DMS114 treated with DMSO at 0.1 percent for 48 hours (cell line): Measurements from ENCODE around the gene MCRS1.

Experiments used
- DNase-seq: peaks from one replicate; lab custom pipeline; 2025; ENCODE audit not compliant: unreplicated experiment; lab: John Stamatoyannopoulos, UW

MCRS1 gene

DNA sequence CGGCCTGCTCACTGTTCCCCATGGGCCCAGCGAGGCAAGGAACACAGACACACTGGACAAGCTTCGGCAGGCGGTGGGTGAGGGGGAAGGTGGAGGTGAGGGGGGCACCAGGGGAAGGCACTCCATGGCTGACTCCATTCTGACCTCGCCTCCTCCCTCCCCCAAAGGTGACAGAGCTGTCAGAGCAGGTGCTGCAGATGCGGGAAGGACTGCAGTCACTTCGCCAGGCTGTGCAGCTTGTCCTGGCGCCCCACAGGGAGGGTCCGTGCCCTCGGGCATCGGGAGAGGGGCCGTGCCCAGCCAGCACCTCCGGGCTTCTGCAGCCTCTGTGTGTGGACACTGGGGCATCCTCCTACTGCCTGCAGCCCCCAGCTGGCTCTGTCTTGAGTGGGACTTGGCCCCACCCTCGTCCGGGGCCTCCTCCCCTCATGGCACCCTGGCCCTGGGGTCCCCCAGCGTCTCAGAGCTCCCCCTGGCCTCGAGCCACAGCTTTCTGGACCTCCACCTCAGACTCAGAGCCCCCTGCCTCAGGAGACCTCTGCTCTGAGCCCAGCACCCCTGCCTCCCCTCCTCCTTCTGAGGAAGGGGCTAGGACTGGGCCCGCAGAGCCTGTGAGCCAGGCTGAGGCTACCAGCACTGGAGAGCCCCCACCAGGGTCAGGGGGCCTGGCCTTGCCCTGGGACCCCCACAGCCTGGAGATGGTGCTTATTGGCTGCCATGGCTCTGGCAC, 10.6 kb downstream of the MCRS1 start:
- DNase-seq, result no peak

DNA sequence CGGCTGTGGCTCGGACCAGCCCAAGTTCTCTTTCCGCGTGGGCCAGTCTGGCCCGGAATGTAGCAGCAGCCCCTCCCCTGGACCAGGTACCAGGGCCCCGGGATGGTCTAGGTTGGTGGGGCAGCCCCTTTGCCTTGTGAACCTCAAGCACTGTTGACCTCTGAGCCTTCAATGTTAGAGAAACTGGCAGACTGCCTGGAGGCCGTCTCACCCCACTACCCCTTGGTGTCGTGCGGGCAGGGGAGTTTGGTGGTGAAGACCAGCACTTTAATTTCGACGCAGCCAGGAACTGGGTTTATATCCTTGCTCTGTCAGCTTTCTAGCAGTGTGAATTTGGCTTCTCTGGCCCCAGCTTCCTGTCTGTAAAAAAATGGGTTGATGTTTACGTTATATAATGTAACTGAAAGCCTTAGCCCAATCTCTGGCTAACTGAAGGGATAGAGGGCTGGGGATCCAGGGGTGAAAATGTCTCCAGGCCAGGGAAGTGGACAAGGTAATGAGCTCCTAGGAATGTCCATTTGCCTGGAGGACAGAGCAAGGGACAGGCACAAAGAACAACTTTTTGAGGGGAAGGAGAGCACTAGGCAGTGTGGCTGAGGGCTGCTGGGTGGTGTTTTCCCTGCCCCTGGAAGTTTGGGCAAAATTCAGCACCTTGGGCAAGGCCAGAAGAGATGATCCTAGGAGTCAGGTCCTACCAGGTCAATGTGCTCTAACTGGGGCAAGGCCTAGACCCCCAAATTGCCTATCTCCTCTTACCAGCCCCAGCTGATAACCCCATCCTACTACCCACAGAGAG, 11.4 kb downstream of the MCRS1 start:
- DNase-seq, result no peak

DNA sequence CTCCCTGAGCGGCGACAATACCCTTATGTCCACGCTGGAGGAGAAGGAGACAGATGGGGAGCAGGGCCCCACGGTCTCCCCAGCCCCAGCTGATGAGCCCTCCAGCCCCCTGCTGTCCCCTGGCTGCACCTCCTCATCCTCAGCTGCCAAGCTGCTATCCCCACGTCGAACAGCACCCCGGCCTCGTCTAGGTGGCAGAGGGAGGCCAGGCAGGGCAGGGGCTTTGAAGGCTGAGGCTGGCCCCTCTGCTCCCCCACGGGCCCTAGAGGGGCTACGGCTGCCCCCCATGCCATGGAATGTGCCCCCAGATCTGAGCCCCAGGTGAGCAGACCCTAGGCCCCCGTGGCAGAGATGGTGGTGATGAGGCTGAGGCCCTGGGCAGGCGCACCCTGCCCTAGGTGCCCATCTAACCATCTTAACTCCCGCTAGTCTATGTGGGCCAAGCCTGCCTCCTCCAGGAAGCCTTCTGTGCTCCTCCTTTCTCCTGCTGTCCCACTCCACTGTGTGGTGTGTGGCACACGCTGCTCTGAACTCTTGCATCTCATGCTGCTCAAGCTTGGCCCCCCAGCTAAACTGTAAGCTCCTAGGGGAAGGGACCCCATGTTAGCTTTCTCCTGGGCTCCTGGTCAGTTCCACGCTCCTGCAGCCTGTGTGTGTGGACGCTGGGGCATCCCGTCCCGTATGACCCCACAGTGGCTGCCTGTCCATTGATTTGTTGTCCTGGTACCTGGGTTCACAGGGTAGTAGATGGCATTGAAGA, 12.1 kb downstream of the MCRS1 start:
- no peak for DNase-seq

DNA sequence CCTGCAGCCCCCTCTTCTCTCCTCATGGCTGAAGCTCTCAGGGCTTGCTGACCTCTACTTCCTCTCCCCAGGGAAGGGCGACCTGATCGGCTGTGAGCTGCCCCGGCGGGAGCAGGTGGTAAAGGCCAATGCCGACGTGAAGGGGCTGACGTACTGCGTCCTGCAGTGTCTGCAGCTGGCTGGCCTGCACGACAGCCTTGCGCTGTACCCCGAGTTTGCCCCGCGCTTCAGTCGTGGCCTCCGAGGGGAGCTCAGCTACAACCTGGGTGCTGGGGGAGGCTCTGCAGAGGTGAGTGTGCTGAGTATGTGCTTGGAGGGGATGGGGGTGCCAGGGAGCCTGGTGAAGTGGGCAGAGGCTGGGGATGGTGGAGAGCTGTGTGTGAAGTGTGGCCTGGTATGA, 13.7 kb downstream of the MCRS1 start:
- no peak for DNase-seq

DNA sequence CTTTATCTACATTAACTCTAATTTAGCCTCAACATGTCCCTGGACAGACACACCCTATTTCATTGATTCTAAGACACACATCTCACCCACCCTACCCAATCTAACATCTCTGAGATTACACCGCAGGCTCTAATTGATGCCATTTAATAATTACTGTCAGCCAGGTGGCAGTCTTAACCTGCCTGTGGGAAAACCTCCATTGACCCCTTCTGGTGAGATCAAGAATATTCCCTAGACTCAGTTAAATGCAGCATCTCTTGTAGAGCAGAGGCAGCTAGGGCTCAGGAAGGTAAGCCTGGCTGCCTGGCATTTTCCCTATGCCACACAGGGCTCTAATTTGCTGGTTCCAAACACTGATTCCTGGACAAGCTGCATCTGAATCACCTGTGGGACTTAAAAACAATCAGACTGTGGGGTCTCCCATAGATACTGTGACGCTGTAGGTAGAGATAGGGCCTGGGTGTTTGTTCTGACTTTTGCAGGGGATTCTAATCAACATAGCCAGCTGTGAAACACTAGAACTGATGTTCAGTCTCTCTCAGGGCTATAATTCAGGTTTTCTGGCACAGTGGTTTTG, 14.3 kb downstream of the MCRS1 start:
- DNase-seq, result no peak

DNA sequence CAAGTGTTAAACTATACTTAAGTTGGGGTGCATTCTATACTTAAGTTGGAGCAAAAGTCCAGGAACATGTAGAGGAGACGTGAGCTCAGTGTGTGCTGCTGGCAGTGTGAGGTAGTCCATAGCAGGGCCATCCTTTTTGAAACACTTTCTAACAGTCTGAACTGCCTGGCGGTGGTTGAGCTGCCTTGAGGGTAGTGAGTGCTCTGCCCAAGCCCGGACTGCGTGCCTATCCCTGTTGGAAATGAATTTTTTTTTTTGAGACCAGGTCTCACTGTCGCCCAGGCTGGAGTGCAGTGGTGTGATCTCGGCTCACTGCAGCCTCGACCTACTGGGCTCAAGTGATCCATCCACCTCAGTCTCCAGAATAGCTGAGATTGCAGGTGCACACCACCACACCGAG, 15.0 kb downstream of the MCRS1 start:
- DNase-seq, result no peak

DNA sequence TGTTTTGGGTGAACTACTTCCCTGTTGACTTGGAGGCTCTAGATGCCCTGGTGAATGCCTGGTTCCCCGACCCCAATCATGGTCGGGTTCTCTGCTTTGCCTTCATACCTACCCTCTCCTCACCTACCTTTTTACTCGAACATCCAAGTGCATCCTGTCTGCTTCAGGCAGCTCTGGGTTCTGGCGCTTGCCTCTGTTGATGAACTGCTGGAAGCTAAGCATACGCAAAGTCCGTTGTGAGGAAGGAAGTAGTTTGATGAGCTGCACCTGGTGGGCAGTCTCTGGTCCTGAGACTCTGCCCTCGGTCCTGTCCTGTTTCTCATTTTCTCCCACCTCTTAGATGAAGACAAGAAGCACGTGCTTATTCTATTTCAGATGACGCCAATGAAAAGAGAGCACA, 15.5 kb downstream of the MCRS1 start:
- no peak for DNase-seq

DNA sequence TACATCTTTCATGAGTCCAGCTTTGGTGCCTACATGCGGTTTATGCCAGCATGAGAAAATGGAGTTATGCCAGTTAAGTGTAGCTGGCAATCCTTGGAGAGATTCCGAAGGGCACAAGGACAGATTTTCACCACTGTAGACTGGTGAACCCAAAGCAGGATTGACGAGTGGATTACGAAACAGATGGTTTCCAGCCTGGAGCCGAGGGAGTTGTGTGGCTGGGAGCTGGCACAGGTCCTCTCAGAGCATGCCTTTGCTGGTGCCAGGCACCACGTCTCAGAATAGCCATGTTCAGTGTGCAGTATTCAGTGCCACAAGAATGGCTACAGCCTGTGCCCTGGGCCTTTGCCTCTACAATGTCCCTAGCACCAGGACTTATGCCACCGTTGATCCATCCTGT, 15.9 kb downstream of the MCRS1 start:
- no peak for DNase-seq

DNA sequence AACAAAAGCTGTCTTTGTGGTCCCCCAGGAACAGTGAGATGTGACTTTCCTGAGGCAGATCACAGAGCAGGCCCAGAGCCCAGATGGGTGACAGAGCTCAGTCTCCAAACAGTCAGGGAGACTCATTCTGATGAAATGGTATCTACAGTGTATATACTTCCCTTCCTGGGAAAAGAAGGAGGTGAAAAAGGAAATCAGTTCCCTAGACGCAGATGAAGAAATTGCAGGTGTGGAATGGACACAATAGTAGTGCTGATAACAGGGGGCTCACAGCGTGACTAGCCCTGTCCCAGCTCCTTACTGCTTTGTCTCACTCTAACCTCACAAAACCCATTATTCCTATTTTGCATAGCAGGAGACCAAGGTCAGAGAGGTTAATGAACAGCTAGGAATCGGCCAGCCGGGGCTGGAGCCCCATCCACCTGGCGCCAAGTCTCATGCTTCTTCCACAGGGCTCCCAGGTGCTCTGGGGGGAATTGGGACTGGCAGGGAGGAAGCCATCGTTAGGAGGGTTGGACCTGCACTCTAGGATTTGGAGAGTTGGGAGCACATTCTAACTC, 17.2 kb downstream of the MCRS1 start:
- no peak for DNase-seq

DNA sequence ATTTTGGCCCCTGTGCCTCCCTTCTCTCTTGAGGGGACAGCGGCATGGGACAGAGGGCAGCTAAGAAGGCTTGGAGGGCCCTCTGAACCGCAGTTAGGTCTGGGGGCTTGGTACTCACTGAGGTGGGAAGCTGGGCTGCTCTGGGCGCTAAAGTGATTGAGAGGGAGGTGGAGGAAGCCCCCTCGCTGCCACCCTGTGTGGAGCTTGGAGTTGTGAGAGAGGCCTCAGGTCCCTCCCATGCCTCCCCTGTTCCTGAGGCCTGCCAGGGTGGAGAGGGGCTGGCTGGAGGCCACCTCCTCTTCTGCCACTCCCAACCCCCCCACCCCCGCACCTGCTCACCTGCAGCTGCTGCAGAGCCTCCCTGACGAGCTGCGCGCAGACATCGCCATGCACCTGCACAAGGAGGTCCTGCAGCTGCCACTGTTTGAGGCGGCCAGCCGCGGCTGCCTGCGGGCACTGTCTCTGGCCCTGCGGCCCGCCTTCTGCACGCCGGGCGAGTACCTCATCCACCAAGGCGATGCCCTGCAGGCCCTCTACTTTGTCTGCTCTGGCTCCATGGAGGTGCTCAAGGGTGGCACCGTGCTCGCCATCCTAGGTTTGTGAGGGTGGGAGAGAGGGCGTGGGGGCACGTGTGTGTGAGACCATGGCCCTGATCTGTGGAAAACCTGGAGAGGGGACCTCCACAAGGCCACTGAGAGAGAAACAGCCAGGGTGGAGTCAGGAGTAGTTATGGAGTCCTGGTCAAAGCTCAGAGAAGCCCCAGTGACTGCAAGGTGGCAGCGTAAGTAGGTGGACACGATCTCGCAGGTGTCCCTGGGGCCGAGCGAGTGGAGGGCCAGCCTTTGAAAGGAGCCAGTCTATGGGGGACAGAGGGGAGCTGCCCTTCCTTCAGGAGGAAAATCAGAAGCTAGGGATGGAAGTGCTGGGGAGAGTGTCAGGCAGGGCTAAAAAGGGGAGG, 17.9 kb downstream of the MCRS1 start:
- DNase-seq, result no peak

DNA sequence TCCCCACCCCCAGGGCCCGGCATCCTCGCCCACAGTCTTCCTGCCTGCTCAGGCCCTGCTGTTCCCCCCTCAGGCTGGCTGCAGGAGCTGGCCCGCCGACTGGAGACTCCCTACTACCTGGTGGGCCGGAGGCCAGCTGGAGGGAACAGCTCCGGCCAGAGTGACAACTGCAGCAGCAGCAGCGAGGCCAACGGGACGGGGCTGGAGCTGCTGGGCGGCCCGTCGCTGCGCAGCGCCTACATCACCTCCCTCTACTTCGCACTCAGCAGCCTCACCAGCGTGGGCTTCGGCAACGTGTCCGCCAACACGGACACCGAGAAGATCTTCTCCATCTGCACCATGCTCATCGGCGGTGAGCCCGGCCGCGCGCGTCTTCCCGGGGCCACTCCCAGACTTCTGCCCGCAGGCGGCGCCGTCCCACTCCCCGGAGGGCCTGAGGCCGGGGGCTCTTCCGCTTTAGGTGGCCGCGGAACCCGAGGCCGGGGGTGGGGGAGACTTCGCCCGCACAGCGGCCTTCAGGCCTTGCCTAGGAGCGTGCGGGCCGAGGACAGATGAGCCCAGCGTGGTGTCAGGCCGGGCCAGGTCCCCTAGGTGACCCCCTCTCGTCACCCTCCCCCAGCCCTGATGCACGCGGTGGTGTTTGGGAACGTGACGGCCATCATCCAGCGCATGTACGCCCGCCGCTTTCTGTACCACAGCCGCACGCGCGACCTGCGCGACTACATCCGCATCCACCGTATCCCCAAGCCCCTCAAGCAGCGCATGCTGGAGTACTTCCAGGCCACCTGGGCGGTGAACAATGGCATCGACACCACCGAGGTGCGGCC, 18.9 kb downstream of the MCRS1 start:
- no peak for DNase-seq

DNA sequence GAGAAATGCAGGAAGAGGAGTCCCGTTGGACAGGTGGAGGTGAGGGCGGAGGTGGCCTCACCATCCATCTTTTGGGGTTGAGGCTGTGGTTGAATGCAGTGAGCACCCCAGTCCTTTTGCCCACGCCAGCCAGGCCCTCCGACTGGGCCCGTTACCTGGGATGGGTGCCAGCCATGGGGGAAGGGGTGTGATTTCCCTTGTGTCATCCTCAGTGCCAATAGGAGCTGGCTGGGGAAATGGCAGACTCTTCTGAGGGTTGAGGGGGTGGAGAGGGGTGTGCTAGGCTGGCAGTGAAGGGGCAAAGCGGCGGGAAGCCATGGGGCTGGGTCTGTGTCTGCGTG, 19.5 kb downstream of the MCRS1 start:
- DNase-seq, result no peak

DNA sequence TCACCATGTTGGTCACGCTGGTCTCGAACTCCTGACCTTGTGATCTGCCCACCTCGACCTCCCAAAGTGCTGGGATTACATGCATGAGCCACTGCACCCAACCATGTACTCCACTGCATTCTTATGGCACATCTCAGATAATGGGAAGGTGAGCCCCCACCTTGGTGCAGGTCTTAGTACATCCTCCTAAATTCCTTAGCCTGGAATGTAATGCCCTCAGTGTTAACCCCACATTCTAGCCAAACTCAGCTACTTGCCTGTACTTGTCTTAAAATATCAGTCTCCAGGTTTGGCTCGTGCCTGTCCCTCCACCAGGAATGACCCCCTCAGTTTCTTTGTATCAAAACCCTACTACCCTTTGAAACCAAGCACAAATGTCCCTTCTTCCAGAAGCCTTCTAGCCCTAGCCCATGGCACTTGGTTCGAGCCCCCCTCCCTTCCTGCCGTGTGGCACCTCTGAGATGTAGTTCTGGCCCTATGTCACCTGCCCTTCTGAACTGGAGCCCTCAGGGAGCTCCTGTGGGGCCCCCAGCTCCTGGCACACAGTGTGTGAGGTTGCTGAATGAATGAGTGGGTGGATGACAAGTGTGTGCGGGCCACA, 20.8 kb downstream of the MCRS1 start:
- DNase-seq, result no peak

DNA sequence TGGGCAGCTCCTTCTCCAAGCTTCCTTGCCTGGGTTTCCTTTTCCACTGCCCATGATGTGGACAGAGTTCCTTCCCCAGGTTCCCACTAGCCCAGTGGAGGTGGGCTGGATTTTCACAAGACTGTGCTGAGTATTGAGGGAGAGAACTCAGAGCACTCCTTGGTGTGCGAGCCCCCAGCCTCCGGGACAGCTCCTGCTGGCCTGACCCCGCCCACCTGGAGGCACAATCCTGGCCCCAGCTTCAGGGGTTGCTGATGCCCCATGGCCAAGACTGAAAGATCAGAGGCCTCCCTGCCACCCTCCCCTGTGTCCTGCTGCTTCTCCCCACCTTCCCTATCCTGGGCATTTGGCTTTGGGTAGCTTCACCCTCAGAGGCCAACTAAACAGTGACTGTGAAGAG, 21.5 kb downstream of the MCRS1 start:
- DNase-seq, result no peak

DNA sequence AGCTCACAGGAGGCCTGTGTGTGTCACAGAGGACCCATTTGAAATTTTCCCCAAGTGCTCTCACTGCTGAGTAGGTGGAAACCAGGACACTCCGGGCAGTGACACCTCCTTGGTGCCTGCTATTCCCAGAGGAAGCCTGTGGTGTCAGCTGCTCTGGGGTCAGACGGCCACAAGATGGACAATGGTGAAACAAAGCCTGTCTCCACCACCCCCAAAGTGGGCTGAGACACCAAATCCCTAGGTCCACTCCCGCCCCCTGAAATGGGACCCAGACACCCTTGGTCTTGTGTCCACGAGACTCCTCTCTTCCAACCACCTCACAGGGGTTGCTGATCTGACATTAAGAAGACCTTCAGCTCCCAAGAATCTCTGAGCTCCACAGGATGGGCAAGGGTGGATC, 22.1 kb downstream of the MCRS1 start:
- no peak for DNase-seq

DNA sequence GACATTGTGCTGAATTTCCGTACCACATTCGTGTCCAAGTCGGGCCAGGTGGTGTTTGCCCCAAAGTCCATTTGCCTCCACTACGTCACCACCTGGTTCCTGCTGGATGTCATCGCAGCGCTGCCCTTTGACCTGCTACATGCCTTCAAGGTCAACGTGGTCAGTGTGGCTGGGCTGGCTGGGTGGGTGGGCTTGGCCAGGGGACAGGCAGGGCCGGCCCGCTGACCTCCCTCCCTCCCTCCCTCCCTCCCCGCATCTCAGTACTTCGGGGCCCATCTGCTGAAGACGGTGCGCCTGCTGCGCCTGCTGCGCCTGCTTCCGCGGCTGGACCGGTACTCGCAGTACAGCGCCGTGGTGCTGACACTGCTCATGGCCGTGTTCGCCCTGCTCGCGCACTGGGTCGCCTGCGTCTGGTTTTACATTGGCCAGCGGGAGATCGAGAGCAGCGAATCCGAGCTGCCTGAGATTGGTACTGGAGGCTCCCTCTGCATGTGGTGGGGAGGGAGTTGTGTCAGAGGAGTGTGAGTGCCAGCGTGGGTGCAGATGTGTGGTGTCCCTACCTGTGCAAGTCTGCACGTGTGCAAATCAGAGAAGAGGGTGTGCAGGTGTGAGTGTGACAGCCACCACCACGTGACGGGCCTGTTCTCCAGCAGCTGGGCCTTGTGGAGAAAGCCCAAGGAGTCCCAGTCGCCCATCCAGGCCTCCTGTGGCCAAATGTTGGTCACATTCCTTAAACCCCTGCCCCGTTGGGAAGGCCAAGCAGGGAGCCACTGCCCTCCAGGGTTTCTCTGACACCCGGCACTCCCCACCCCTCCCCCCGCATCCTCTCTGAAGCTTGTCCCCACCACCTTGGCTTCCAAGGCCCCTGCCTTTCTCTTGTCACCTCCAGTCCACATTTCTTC, 23.8 kb downstream of the MCRS1 start:
- DNase-seq, result no peak

DNA sequence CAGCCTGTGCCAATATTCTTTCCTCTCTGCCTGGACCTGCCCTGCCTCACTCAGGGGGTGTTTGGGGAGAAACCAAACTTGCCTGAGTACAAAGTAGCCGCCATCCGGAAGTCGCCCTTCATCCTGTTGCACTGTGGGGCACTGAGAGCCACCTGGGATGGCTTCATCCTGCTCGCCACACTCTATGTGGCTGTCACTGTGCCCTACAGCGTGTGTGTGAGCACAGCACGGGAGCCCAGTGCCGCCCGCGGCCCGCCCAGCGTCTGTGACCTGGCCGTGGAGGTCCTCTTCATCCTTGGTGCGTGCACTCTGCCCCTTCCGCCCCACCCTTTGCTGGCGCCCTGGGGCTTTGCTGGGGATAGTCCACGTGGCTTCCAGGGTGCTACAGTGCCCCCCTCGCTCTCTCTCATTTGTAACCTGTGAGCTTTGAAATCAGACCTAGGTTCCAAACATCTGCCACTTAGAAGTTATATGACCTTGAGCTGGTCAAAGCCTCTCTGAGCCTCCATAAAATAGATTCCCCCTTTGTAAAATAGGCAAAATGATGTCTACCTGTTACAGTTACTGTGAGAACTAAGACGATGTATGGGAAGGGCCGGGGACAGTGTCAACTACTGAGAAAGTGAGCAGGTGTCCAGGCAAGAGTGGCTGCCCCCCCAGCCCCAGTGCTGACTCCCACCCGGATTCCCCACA, 24.6 kb downstream of the MCRS1 start:
- DNase-seq, result no peak
